ENCODE measurements around the gene TCERG1L. TPM values are rescaled to one million over a fixed set of nuclear protein-coding genes. Genes with fewer than 3 reads are reported as not detected.

TCERG1L gene
- total RNA-seq, 2 donors from 2014 or later = 0.12 TPM; not detected in 1

- no peaks in the 10 kb centered on the region for H3K36me3 ChIP-seq
- H3K4me3 ChIP-seq = no peak overlapping the region
- TF ChIP-seq CTCF (IDR thresholded peaks at IDR 0.05) = no peak
- no peaks in the 10 kb centered on the region for H3K9me3 ChIP-seq
- H3K27ac ChIP-seq = no peak overlapping the region
- H3K27me3 ChIP-seq = no peaks in the 10 kb centered on the region
- DNase-seq (ENCODE audit: low spot score) = no peak
- no peaks in the 10 kb centered on the region for H3K4me1 ChIP-seq
Observed at GRCh38 chr10:131203456-131204357, 107.8 kb downstream of the TCERG1L start.

GRCh38 chr10:131202990-131203389 is 108.5 kb downstream of the TCERG1L start:
- H3K27ac ChIP-seq = no peak overlapping the region
- no peak for DNase-seq (ENCODE audit: low spot score)
- no peaks in the 10 kb centered on the region for H3K36me3 ChIP-seq
- H3K4me3 ChIP-seq = no peak overlapping the region
- no peaks in the 10 kb centered on the region for H3K9me3 ChIP-seq
- no peaks in the 10 kb centered on the region for H3K27me3 ChIP-seq
- no peak for TF ChIP-seq CTCF (IDR thresholded peaks at IDR 0.05)
- no peaks in the 10 kb centered on the region for H3K4me1 ChIP-seq

- no peak overlapping the region for H3K4me3 ChIP-seq
- no peak for TF ChIP-seq CTCF (IDR thresholded peaks at IDR 0.05)
- no peaks in the 10 kb centered on the region for H3K4me1 ChIP-seq
- H3K36me3 ChIP-seq = no peaks in the 10 kb centered on the region
- no peak overlapping the region for H3K27ac ChIP-seq
- DNase-seq (ENCODE audit: low spot score) = no peak
- H3K27me3 ChIP-seq = no peaks in the 10 kb centered on the region
- no peaks in the 10 kb centered on the region for H3K9me3 ChIP-seq
Observed at GRCh38 chr10:131201741-131202515, 109.6 kb downstream of the TCERG1L start.

- TF ChIP-seq CTCF (IDR thresholded peaks at IDR 0.05) = no peak
- no peak for DNase-seq (ENCODE audit: low spot score)
- H3K4me3 ChIP-seq = no peak overlapping the region
- no peak overlapping the region for H3K27ac ChIP-seq
- no peaks in the 10 kb centered on the region for H3K9me3 ChIP-seq
- H3K27me3 ChIP-seq = no peaks in the 10 kb centered on the region
- H3K36me3 ChIP-seq = no peaks in the 10 kb centered on the region
- no peaks in the 10 kb centered on the region for H3K4me1 ChIP-seq
Observed at GRCh38 chr10:131200856-131201470, 110.6 kb downstream of the TCERG1L start.

- Histone ChIP-seq H3K27ac (no peak overlapping the region), H3K36me3 (no peaks in the 10 kb centered on the region), H3K27me3 (no peaks in the 10 kb centered on the region), H3K4me1 (no peaks in the 10 kb centered on the region), H3K9me3 (no peaks in the 10 kb centered on the region), H3K4me3 (no peak overlapping the region)
- no peak for TF ChIP-seq CTCF (IDR thresholded peaks at IDR 0.05)
- DNase-seq (ENCODE audit: low spot score) = no peak
Observed at GRCh38 chr10:131199646-131200045, 111.9 kb downstream of the TCERG1L start.

All from right atrium auricular region (tissue), 2 donors.